Measurements from ENCODE around the gene PPIA.

DNA sequence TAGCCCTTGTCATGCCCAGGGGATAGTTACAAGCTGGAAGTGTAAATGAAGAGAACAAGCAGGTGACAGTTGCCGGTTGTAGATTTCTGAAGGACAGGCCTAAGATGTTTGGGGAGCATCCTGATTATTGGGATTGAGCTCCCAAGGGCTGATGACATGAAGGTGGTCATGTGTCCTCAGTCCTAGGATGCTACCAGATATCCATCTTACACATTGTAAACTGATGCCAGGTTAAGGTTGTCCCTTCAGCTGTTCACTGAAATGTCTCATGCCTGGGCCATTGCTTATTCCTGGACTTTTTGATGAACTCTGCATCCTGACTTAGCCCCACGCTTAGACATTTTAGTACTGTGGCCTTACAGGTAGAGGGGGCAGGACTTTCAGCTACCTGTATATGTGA is 46.5 kb upstream of the PPIA start:
- TF ChIP-seq RAD21 (IDR thresholded peaks at IDR 0.05; ENCODE audit: low read length) (no peak), RXRA (IDR thresholded peaks at IDR 0.05; ENCODE audit: borderline replicate concordance, low read depth) (no peak), POLR2AphosphoS5 (IDR thresholded peaks at IDR 0.05; ENCODE audit: low read depth, low read length) (no peak), RFX5 (IDR thresholded peaks at IDR 0.05; ENCODE audit: low read length) (no peak)
- TF ChIP-seq, protein P1, sequence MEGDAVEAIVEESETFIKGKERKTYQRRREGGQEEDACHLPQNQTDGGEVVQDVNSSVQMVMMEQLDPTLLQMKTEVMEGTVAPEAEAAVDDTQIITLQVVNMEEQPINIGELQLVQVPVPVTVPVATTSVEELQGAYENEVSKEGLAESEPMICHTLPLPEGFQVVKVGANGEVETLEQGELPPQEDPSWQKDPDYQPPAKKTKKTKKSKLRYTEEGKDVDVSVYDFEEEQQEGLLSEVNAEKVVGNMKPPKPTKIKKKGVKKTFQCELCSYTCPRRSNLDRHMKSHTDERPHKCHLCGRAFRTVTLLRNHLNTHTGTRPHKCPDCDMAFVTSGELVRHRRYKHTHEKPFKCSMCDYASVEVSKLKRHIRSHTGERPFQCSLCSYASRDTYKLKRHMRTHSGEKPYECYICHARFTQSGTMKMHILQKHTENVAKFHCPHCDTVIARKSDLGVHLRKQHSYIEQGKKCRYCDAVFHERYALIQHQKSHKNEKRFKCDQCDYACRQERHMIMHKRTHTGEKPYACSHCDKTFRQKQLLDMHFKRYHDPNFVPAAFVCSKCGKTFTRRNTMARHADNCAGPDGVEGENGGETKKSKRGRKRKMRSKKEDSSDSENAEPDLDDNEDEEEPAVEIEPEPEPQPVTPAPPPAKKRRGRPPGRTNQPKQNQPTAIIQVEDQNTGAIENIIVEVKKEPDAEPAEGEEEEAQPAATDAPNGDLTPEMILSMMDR (IDR thresholded peaks at IDR 0.05): no peak
